Mononuclear cell (primary cell): ENCODE data around the gene KRT8. TPM values are rescaled to one million over a fixed set of nuclear protein-coding genes. Genes with fewer than 3 reads are reported as not detected.
"Not testable (repeated sequence)": the region's sequence is repeated elsewhere in the genome, so short reads cannot be mapped to it uniquely, and the experiment has no call there.

Experiments
- H3K27me3 ChIP-seq: 2 replicates; pipeline ENCODE4 v1.6.0; 2011; ENCODE audit warnings: low read length, control low read depth; ENCODE audit not compliant: insufficient read depth
- H3K4me1 ChIP-seq: 2 replicates; pipeline ENCODE4 v1.5.1; 2011; ENCODE audit warnings: mild to moderate bottlenecking, low read length, control low read depth; ENCODE audit not compliant: insufficient read depth
- H3K4me3 ChIP-seq: 2 replicates; pipeline ENCODE4 v1.5.1; 2011; ENCODE audit warnings: mild to moderate bottlenecking, low read length, moderate library complexity
- H3K9me3 ChIP-seq: 2 replicates; pipeline ENCODE4 v1.5.1; 2011; ENCODE audit warnings: low read depth, mild to moderate bottlenecking, control low read depth, low read length
- total RNA-seq: library from RNA; depleted of rRNA; stranded (reverse); fragments of >200 nt; gene quantifications from one replicate; pipeline ENCODE4 v1.2.3, GENCODE V29; 2012

The KRT8 gene
- total RNA-seq, result 0.31 TPM

GRCh38 chr12:52904509-52905300, at the start of gene KRT8:
KRT8 (minus strand) TSS chr12:52905076; CDS start chr12:52904981, 95 bp downstream.
- peaks cover 21% of the 10 kb centered on the region for H3K4me1 ChIP-seq
- not testable (repeated sequence) for H3K4me3 ChIP-seq, H3K27me3 ChIP-seq, H3K9me3 ChIP-seq

- Histone ChIP-seq H3K4me1 (peaks cover 9% of the 10 kb centered on the region), H3K4me3 (no peak overlapping the region), H3K27me3 (peaks cover 5% of the 10 kb centered on the region), H3K9me3 (no peaks in the 10 kb centered on the region)
Observed at GRCh38 chr12:52953181-52953841, 48.4 kb upstream of the KRT8 start.

- Histone ChIP-seq H3K27me3 (peaks cover 5% of the 10 kb centered on the region), H3K9me3 (no peaks in the 10 kb centered on the region), H3K4me1 (peaks cover 9% of the 10 kb centered on the region), H3K4me3 (no peak overlapping the region)
Observed at GRCh38 chr12:52952076-52952801, 47.4 kb upstream of the KRT8 start.

GRCh38 chr12:52951640-52952039, 46.8 kb upstream of the KRT8 start:
- Histone ChIP-seq H3K4me1 (peaks cover 9% of the 10 kb centered on the region), H3K27me3 (peaks cover 5% of the 10 kb centered on the region), H3K4me3 (no peak overlapping the region), H3K9me3 (no peaks in the 10 kb centered on the region)

- peaks cover 5% of the 10 kb centered on the region for H3K27me3 ChIP-seq
- H3K9me3 ChIP-seq, result no peaks in the 10 kb centered on the region
- H3K4me3 ChIP-seq, result no peak overlapping the region
- H3K4me1 ChIP-seq, result peaks cover 9% of the 10 kb centered on the region
Observed at GRCh38 chr12:52951126-52951525, 46.2 kb upstream of the KRT8 start.

GRCh38 chr12:52950553-52950952, 45.7 kb upstream of the KRT8 start:
- Histone ChIP-seq H3K4me3 (no peak overlapping the region), H3K4me1 (peaks cover 9% of the 10 kb centered on the region), H3K9me3 (no peaks in the 10 kb centered on the region), H3K27me3 (peaks cover 5% of the 10 kb centered on the region)

- peaks cover 9% of the 10 kb centered on the region for H3K4me1 ChIP-seq
- no peak overlapping the region for H3K4me3 ChIP-seq
- no peaks in the 10 kb centered on the region for H3K9me3 ChIP-seq
- peaks cover 5% of the 10 kb centered on the region for H3K27me3 ChIP-seq
Observed at GRCh38 chr12:52949413-52950331, 44.8 kb upstream of the KRT8 start.

GRCh38 chr12:52947738-52948423, 43.0 kb upstream of the KRT8 start:
- Histone ChIP-seq H3K9me3 (no peaks in the 10 kb centered on the region), H3K4me1 (peaks cover 9% of the 10 kb centered on the region), H3K4me3 (no peak overlapping the region), H3K27me3 (peaks cover 5% of the 10 kb centered on the region)

GRCh38 chr12:52946797-52947547, 42.1 kb upstream of the KRT8 start:
- peaks cover 9% of the 10 kb centered on the region for H3K4me1 ChIP-seq
- no peaks in the 10 kb centered on the region for H3K9me3 ChIP-seq
- no peak overlapping the region for H3K4me3 ChIP-seq
- peaks cover 5% of the 10 kb centered on the region for H3K27me3 ChIP-seq

GRCh38 chr12:52946334-52946733, 41.5 kb upstream of the KRT8 start:
- Histone ChIP-seq H3K27me3 (peaks cover 5% of the 10 kb centered on the region), H3K4me1 (peaks cover 9% of the 10 kb centered on the region), H3K9me3 (no peaks in the 10 kb centered on the region), H3K4me3 (no peak overlapping the region)

- H3K4me1 ChIP-seq, result peaks cover 9% of the 10 kb centered on the region
- H3K9me3 ChIP-seq, result no peaks in the 10 kb centered on the region
- H3K27me3 ChIP-seq, result peaks cover 5% of the 10 kb centered on the region
- no peak overlapping the region for H3K4me3 ChIP-seq
Observed at GRCh38 chr12:52945389-52946232, 40.7 kb upstream of the KRT8 start.

GRCh38 chr12:52944683-52945388, 40.0 kb upstream of the KRT8 start:
- Histone ChIP-seq H3K9me3 (no peaks in the 10 kb centered on the region), H3K4me1 (peaks cover 9% of the 10 kb centered on the region), H3K4me3 (no peak overlapping the region), H3K27me3 (peaks cover 5% of the 10 kb centered on the region)
